ENCODE results near the gene OR2W1.

The OR2W1 gene

DNA sequence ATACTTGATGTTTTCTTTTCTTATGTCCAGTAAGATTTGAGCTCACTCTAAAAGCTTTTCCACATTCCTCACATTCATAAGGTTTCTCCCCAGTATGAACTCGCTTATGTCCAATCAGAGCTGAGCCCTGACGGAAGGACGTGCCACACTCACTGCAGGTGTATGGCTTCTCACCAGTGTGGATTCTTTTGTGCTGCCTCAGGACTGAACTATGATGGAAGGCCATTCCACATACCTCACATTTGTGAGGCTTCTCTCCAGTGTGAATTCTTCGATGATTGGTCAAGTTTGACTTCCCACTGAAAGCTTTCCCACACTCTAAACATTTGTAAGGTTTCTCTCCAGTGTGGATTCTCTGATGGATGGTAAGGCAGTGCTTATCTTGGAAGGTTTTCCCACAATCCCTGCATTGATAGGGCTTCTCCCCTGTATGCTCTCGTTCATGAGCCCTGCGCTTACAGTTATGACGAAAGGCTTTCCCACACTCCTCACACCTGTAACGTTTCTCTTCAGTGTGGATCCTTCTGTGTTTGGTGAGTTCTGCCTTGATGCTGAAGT lies 49.8 kb downstream of the OR2W1 start:
- DNase-seq, result no peak

Measured in fibroblast of skin of right biceps (primary cell).